ENCODE results near the gene MYL11.
A peak's percentile ranks its signal among the peaks of the same experiment; 100 is the strongest.

Gene MYL11

GRCh38 chr16:30416624-30417528 lies 42.3 kb downstream of the MYL11 start:
- peak overlapping the region; percentile 45 for H3K4me3 ChIP-seq (ENCODE audit: low read depth, low read length)

DNA sequence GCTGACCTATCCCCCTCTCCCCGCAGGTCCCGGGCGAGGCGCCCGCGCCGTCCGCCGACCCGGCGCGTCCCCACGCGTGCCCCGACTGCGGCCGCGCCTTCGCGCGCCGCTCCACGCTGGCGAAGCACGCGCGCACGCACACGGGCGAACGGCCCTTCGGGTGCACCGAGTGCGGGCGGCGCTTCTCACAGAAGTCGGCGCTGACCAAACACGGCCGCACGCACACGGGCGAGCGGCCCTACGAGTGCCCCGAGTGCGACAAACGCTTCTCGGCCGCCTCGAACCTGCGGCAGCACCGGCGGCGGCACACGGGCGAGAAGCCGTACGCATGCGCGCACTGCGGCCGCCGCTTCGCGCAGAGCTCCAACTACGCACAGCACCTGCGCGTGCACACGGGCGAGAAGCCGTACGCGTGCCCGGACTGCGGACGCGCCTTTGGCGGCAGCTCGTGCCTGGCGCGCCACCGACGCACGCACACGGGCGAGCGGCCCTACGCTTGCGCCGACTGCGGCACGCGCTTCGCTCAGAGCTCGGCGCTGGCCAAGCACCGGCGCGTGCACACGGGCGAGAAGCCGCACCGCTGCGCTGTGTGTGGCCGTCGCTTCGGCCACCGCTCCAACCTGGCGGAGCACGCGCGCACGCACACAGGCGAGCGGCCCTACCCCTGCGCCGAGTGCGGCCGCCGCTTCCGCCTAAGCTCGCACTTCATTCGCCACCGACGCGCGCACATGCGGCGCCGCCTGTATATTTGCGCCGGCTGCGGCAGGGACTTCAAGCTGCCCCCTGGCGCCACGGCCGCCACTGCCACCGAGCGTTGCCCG lies 43.1 kb downstream of the MYL11 start:
- H3K4me3 ChIP-seq (ENCODE audit: low read depth, low read length): peak overlapping the region; percentile 45

DNA sequence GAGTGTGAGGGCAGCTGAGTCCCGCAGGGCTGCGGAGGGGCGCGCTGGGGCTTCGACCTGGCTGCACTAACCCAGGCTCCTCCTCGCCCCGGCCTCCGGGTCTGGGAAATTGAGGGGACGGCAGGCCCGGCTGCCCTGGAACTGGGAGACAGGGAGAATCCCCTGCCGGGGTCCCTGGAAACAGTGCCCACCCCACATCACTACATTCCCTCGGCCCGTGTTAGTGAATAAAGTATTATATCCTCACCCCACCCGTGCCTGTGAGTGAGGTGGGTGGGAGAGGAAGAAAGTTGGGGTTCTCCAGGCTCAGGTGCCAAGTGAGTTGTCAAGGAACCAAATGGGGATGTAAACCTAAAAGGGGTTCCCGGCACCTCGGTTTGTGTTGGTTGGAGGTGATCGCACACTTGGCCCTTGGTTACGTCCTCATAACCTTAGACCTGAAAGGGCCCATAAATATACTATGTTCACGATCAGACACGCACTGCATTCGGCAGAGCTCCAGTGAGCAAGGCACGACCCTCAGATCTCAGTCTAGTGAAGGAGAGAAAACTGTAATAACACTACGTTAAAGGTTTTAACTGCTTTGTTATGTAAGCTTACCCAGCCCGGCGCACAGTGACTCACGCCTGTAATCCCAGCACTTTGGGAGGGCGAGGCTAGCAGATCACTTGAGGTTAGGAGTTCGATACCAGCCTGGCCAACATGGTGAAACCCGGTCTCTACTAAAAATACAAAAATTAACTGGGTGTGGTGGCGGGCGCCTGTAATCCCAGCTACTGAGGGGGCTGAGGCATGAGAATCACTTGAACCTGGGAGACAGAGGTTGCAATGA lies 44.0 kb downstream of the MYL11 start:
- H3K4me3 ChIP-seq (ENCODE audit: low read depth, low read length): peak overlapping the region; percentile 24

DNA sequence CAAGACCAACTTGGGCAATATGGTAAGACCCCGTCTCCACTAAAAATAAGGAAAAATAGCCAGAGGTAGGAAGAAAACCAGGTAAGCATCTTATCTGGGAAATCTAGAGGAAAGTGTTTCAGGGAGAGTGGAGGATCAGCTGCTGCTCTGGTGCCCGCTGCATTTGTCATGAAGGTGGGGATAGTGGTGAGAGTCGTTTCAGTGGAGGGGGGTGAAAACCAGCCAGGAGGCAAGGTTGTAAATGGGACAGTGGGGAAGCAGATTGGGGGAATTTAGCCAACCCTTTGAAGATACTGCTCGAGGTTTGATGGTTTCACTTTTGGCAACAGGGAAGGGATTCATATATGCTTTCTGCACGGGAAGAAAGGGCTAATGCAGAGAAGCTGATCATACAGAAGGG lies 46.4 kb downstream of the MYL11 start:
- no peak overlapping the region for H3K4me3 ChIP-seq (ENCODE audit: low read depth, low read length)

Data from iPS-11a (cell line).